Measurements from ENCODE around the gene MYO1E. TPM values are rescaled to one million over a fixed set of nuclear protein-coding genes. Genes with fewer than 3 reads are reported as not detected.

Gene MYO1E
- total and polyA plus RNA-seq, 2 of the 8 experiments (the other 6 are each of a cell fraction or from before 2014, with no cell fraction given), result 19.6 to 142 TPM

DNA sequence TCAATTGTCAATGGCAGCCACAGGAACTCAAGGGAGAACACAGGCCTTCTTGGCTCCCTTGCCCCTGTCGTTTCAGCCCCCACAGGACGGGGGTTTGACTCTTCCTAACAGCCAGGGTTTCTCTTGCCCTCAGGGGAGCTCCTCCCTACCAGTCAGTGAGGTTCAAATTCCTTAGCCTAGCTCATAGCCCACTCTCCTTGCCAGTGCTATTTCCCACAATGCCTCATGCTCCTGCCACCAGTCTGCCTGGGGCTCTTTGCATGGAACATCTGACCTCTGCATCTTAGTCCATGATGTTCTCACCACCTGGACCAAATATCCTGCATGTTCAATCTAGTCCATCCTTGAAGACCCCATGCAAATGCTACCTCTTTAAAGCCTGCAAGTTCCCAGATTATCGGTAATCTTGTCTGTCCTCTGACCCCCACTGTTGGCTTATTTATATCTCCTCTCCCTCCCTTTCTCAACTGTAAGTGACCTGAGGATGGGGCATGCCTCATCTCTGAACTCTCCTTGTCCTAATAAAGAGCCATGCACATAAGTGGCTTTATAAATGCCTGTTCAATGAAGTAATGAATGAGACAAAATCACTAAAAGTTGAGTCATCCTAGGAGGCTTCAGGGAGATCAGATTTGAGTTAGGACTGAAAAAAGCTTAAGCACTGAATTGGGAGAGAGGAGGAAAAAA lies 78.0 kb downstream of the MYO1E start:
- POLR2A ChIA-PET (ENCODE audit: partially characterized antibody), result no interaction called here
- 95% methylated on average over 3 of the region's 3 CpGs; no CpG with 5 or more reads in 1 of the 2 experiments for WGBS, 2 experiments (ENCODE audit: extremely low coverage in 1 of 2, insufficient coverage in 1 of 2, insufficient read length in 1 of 2, insufficient replicate concordance in 2 of 2, low coverage in 1 of 2, low lambda C conversion rate in 2 of 2, missing lambda C conversion rate in 1 of 2)
- TF ChIP-seq ASH2L (IDR thresholded peaks at IDR 0.05; ENCODE audit: low read length) (no peak), GTF2F1 (IDR thresholded peaks at IDR 0.05; ENCODE audit: borderline replicate concordance, low read depth, low read length) (no peak), RNF2 (IDR thresholded peaks at IDR 0.05; ENCODE audit: borderline replicate concordance, low read depth, low read length, missing control alignments, poor library complexity, severe bottlenecking) (no peak), BRCA1 (IDR thresholded peaks at IDR 0.05; ENCODE audit: low read depth, low read length) (no peak), EZH2 (IDR thresholded peaks at IDR 0.05; ENCODE audit: low read depth, low read length, severe bottlenecking) (no peak), BACH1 (IDR thresholded peaks at IDR 0.05; ENCODE audit: low read length) (no peak), NRF1 (IDR thresholded peaks at IDR 0.05; ENCODE audit: low read depth, low read length) (no peak), TAF7 (optimal IDR thresholded peaks at IDR 0.05; ENCODE audit: borderline replicate concordance, low read depth, low read length) (no peak), TAF1 (IDR thresholded peaks at IDR 0.05; ENCODE audit: low read depth, low read length) (no peak)
- TF ChIP-seq, protein P1, sequence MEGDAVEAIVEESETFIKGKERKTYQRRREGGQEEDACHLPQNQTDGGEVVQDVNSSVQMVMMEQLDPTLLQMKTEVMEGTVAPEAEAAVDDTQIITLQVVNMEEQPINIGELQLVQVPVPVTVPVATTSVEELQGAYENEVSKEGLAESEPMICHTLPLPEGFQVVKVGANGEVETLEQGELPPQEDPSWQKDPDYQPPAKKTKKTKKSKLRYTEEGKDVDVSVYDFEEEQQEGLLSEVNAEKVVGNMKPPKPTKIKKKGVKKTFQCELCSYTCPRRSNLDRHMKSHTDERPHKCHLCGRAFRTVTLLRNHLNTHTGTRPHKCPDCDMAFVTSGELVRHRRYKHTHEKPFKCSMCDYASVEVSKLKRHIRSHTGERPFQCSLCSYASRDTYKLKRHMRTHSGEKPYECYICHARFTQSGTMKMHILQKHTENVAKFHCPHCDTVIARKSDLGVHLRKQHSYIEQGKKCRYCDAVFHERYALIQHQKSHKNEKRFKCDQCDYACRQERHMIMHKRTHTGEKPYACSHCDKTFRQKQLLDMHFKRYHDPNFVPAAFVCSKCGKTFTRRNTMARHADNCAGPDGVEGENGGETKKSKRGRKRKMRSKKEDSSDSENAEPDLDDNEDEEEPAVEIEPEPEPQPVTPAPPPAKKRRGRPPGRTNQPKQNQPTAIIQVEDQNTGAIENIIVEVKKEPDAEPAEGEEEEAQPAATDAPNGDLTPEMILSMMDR (IDR thresholded peaks at IDR 0.05; ENCODE audit: control extremely low read depth in 1 of 3, insufficient read depth in 1 of 3, low read depth in 1 of 3, low read length in 3 of 3), result no peak

More for the DNA sequence above, 78.0 kb downstream of the MYO1E start:
- DNase-seq (ENCODE audit: low read depth in 1 of 2, low spot score in 2 of 2) (no peak), FAIRE-seq (no peak)
- Histone ChIP-seq H3K14ac (ENCODE audit: insufficient read length) (no peak overlapping the region), H3K4me1 (replicated peaks in 1 of 4; ENCODE audit: control insufficient read depth in 3 of 4, insufficient read depth in 4 of 4, low read length in 3 of 4) (peaks cover 4 to 16% (median 10%) of the 10 kb centered on the region in 4 experiments; a peak in 6 of 7 replicates), H3K4me2 (ENCODE audit: insufficient read depth in 1 of 2, low read depth in 2 of 2, low read length in 2 of 2) (no peak overlapping the region), H2BK5ac (ENCODE audit: low read depth, low read length) (peak overlapping the region; percentile 50; the same call in 1 of the 2 replicates), H4K20me1 (replicated peaks in 1 of 2; ENCODE audit: control insufficient read depth in 1 of 2, insufficient read depth in 2 of 2, low read length in 2 of 2) (peaks cover 0 to 6% of the 10 kb centered on the region in 2 experiments), H2AFZ (ENCODE audit: low read length) (no peak overlapping the region), H3K23me2 (ENCODE audit: low read depth, low read length) (no peaks in the 10 kb centered on the region), H3K4ac (replicated peaks; ENCODE audit: insufficient read length, low read depth, low read length) (no peak overlapping the region), H3K27ac (ENCODE audit: low read depth, low read length) (no peak overlapping the region), H4K8ac (ENCODE audit: extremely low read depth, insufficient read depth, low read length) (no peak overlapping the region), H3K36me3 (ENCODE audit: control insufficient read depth in 2 of 4, insufficient read depth in 4 of 4, low read length in 3 of 4) (no peaks in the 10 kb centered on the region), H4K5ac (ENCODE audit: insufficient read length, low read depth, low read length) (no peak overlapping the region), H3K9me3 (ENCODE audit: insufficient read depth in 2 of 2, low read depth in 1 of 2, low read length in 1 of 2) (no peaks in the 10 kb centered on the region), H2BK12ac (ENCODE audit: low read depth, low read length) (no peak overlapping the region; the same call in 1 of the 2 replicates), H3K4me3 (ENCODE audit: extremely low read depth in 1 of 4, insufficient read depth in 2 of 4, low read depth in 3 of 4, low read length in 4 of 4) (no peak overlapping the region), H3K27me3 (replicated peaks in 1 of 4; ENCODE audit: control insufficient read depth in 3 of 4, extremely low read depth in 1 of 4, insufficient read depth in 3 of 4, low read length in 3 of 4) (no peaks in the 10 kb centered on the region), H3K56ac (replicated peaks; ENCODE audit: insufficient read length, low read depth, low read length) (no peak overlapping the region), H2BK20ac (ENCODE audit: low read length) (no peak overlapping the region), H4K91ac (replicated peaks; ENCODE audit: insufficient read length, low read length) (no peak overlapping the region), H3K23ac (ENCODE audit: insufficient read length) (no peak overlapping the region), H2BK15ac (ENCODE audit: low read length) (no peak overlapping the region), H2AK5ac (ENCODE audit: low read depth, low read length) (peak overlapping the region; percentile 55; the same call in 1 of the 2 replicates), H3K18ac (ENCODE audit: extremely low read depth, low read length) (no peak overlapping the region), H2BK120ac (replicated peaks; ENCODE audit: low read depth, low read length) (no peak overlapping the region), H3K9ac (replicated peaks in 1 of 4; ENCODE audit: extremely low read depth in 1 of 4, low read depth in 3 of 4, low read length in 3 of 4) (no peak overlapping the region), H3K79me2 (ENCODE audit: control insufficient read depth in 1 of 2, insufficient read depth in 2 of 2, low read length in 2 of 2) (peaks cover 0 to 66% of the 10 kb centered on the region in 2 experiments; a peak in 3 of 4 replicates), H3K79me1 (ENCODE audit: low read depth, low read length) (peaks cover 10% of the 10 kb centered on the region)
- CTCF ChIA-PET (ENCODE audit: partially characterized antibody), result interaction anchor here (1.0 to 1.7 kb wide), 3 partner anchors 15 to 47 kb away, joined by 4 to 5 read pairs (median 5); no protein-coding TSS in a partner anchor
